MG63 (cell line): ENCODE measurements around the gene HELLS. TPM values are rescaled to one million over a fixed set of nuclear protein-coding genes. Genes with fewer than 3 reads are reported as not detected.

ENCODE experiments used
- DNase-seq: peaks from one replicate; pipeline ENCODE4 v3.0.0-alpha.2; 2020
- H3K27me3 ChIP-seq: fragments of 250-450 bp; sonication (Bioruptor Pico); 2 replicates; pipeline ENCODE4 v1.5.1; 2020; ENCODE audit warnings: mild to moderate bottlenecking, moderate library complexity
- H3K36me3 ChIP-seq: fragments of 250-450 bp; sonication (Bioruptor Pico); 2 replicates; pipeline ENCODE4 v1.5.1; 2020; ENCODE audit warnings: mild to moderate bottlenecking, moderate library complexity
- H3K4me3 ChIP-seq: fragments of 250-450 bp; sonication (Bioruptor Pico); 2 replicates; pipeline ENCODE4 v1.5.1; 2020; ENCODE audit warnings: mild to moderate bottlenecking, moderate library complexity
- H3K9me3 ChIP-seq: fragments of 250-450 bp; sonication (Bioruptor Pico); 2 replicates; pipeline ENCODE4 v1.5.1; 2020; ENCODE audit warnings: mild to moderate bottlenecking, moderate library complexity
- total RNA-seq: library from RNA; depleted of rRNA; stranded (reverse); fragments of >200 nt; shearing (Covaris generic); gene quantifications from 2 replicates; pipeline ENCODE4 v1.2.3, GENCODE V29; 2014; ENCODE audit warnings: low replicate concordance; rRNA removed

The HELLS gene
- total RNA-seq, 1 experiment from 2014 or later, result 39.1 TPM

- no peaks in the 10 kb centered on the region for H3K27me3 ChIP-seq
- no peaks in the 10 kb centered on the region for H3K36me3 ChIP-seq
- no peak overlapping the region for H3K4me3 ChIP-seq
- peaks cover 6% of the 10 kb centered on the region; the same call in 1 of the 2 replicates for H3K9me3 ChIP-seq
- DNase-seq, result no peak
These were observed 95.0 kb downstream of the HELLS start for GRCh38 chr10:94640562-94640961.

GRCh38 chr10:94641480-94641879 lies 95.9 kb downstream of the HELLS start:
- Histone ChIP-seq H3K36me3 (no peaks in the 10 kb centered on the region), H3K27me3 (no peaks in the 10 kb centered on the region), H3K9me3 (peaks cover 6% of the 10 kb centered on the region; the same call in 1 of the 2 replicates), H3K4me3 (no peak overlapping the region)
- DNase-seq, result no peak

DNA sequence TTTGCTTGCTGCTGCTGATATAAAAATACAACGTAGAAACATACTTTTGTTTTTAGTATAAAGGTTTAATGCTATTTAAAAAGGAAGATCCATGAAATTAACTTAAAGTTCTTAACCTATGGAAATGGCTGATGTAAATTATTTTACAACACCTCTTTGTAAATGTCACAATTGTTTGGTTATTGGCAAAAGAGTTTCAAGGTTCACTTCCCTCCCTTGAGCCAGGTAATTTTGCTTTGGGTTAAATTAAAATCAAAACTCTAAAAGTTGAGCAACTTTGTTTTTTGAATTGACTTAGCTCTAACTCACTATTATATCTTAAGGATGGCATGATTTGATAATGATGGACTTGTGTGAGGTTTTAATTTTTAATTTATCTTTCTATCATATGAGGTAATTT lies 98.8 kb downstream of the HELLS start:
- Histone ChIP-seq H3K27me3 (no peaks in the 10 kb centered on the region), H3K4me3 (no peak overlapping the region), H3K36me3 (no peaks in the 10 kb centered on the region), H3K9me3 (no peaks in the 10 kb centered on the region)
- DNase-seq, result no peak

DNA sequence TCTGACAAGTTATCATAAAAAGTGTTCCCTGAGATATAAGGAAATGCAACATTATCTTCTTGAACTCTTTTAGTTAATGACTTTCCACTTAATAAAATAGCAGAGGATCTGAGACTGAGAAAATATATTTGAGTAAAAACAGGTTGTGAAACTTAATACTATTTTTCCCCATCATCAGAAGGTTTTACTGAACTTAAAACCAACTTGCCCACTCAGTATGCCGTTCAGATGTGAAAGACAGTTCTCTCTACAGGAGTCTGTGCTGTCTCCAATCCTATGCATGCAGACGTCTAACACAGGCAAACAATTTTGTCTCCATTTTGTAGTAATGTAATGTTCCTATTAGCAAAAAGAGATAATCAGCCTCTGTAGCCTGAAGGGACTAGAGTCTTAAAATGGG lies 99.7 kb downstream of the HELLS start:
- H3K27me3 ChIP-seq, result no peaks in the 10 kb centered on the region
- no peak for DNase-seq
- H3K4me3 ChIP-seq, result no peak overlapping the region
- H3K9me3 ChIP-seq, result no peaks in the 10 kb centered on the region
- no peaks in the 10 kb centered on the region for H3K36me3 ChIP-seq

Other genes with a start within 250 kb of the HELLS start
- gene NOC3L, start 182.8 kb upstream of the HELLS start, total RNA-seq, result 43.1 and 56.0 TPM in 2 replicates
- gene TBC1D12, start 143.2 kb upstream of the HELLS start, total RNA-seq, result 7.2 TPM in 2 replicates
- gene CYP2C18, start 137.9 kb downstream of the HELLS start, total RNA-seq, result not detected in 2 replicates
- not detected in 2 replicates for gene CYP2C19, start 216.9 kb downstream of the HELLS start, total RNA-seq